T-cell (primary cell): ENCODE measurements around the gene VPS37D. TPM values are rescaled to one million over a fixed set of nuclear protein-coding genes. Genes with fewer than 3 reads are reported as not detected.
"Not testable (repeated sequence)": the region's sequence is repeated elsewhere in the genome, so short reads cannot be mapped to it uniquely, and the experiment has no call there.

Experiments used
- ATAC-seq, 4 experiments: fragments of 200-7000 bp in 3 of 4; fragments of 150-1000 bp in 1 of 4; cut with Tn5 transposase; replicated peaks in 1 of 4; 1 replicate in 3 of 4; 2 replicates in 1 of 4; pipeline ENCODE4 v1.10.0; 2021; ENCODE audit warnings: moderate library complexity in 3 of 4, mild to moderate bottlenecking in 2 of 4, moderate number of reproducible peaks in 1 of 4
- CTCF ChIA-PET, 2 donors: fragments of 300-600 bp; sonication (Branson Sonifier 250); formaldehyde crosslinking; loops; one replicate each; lab custom pipeline; 2022; ENCODE audit warnings: antibody characterized with exemption in 2 of 2; lab: Charles Lee
- POLR2A ChIA-PET, 2 donors: fragments of 300-600 bp; sonication (Branson Sonifier 250); formaldehyde crosslinking; loops; one replicate each; lab custom pipeline; 2022; ENCODE audit warnings: antibody characterized with exemption in 2 of 2; lab: Charles Lee
- DNase-seq, 35 experiments: peaks; one replicate each; pipeline versions ENCODE4 v3.0.0 to v3.0.0-alpha.2; 2013 to 2023
- H3K27ac ChIP-seq: one replicate; pipeline ENCODE4 v1.5.1; 2013; ENCODE audit warnings: low read length
- H3K27me3 ChIP-seq, 2 experiments: replicated peaks in 1 of 2; 1 replicate in 1 of 2; 2 replicates in 1 of 2; pipeline versions ENCODE4 v1.6.1 to v1.7.0; 2013; ENCODE audit warnings: low read length in 1 of 2, mixed read lengths in 1 of 2; ENCODE audit not compliant: control insufficient read depth in 2 of 2, insufficient read depth in 2 of 2; ENCODE audit errors: extremely low read depth in 1 of 2
- H3K36me3 ChIP-seq, 2 donors: 1 replicate in 1 of 2; 2 replicates in 1 of 2; pipeline versions ENCODE4 v1.6.1 to v1.7.0; 2013; ENCODE audit warnings: low read length in 1 of 2; ENCODE audit not compliant: control insufficient read depth in 2 of 2, insufficient read depth in 1 of 2; ENCODE audit errors: extremely low read depth in 1 of 2
- H3K4me1 ChIP-seq, 2 experiments: 1 replicate in 1 of 2; 2 replicates in 1 of 2; pipeline versions ENCODE4 v1.6.1 to v1.7.0; 2013; ENCODE audit warnings: low read length in 2 of 2, mixed read lengths in 1 of 2; ENCODE audit not compliant: insufficient read depth in 2 of 2, control insufficient read depth in 1 of 2; ENCODE audit errors: extremely low read depth in 1 of 2
- H3K4me3 ChIP-seq, 2 donors: 1 replicate in 1 of 2; 2 replicates in 1 of 2; pipeline versions ENCODE4 v1.5.1 to v1.7.0; 2013; ENCODE audit warnings: mild to moderate bottlenecking in 2 of 2, low read length in 1 of 2, moderate library complexity in 1 of 2; ENCODE audit not compliant: control insufficient read depth in 1 of 2; ENCODE audit errors: extremely low read depth in 1 of 2
- H3K9me3 ChIP-seq: 2 replicates; pipeline ENCODE4 v1.7.0; 2013
- H3K27ac Mint-ChIP-seq, 2 donors: one replicate each; pipeline ENCODE4 v1.8.0; 2020 to 2021; ENCODE audit warnings: mild to moderate bottlenecking in 2 of 2, mixed read lengths in 2 of 2
- H3K27me3 Mint-ChIP-seq, 2 donors: one replicate each; pipeline ENCODE4 v1.8.0; 2021 to 2022; ENCODE audit warnings: mixed read lengths in 2 of 2
- H3K36me3 Mint-ChIP-seq: one replicate; pipeline ENCODE4 v1.8.0; 2021; ENCODE audit warnings: mixed read lengths
- H3K4me1 Mint-ChIP-seq, 3 donors: one replicate each; pipeline ENCODE4 v1.8.0; 2020 to 2022; ENCODE audit warnings: mixed read lengths in 3 of 3, mild to moderate bottlenecking in 1 of 3
- H3K4me3 Mint-ChIP-seq, 3 donors: one replicate each; pipeline ENCODE4 v1.8.0; 2020 to 2022; ENCODE audit warnings: mild to moderate bottlenecking in 3 of 3, mixed read lengths in 3 of 3, moderate library complexity in 3 of 3
- H3K9me3 Mint-ChIP-seq, 3 donors: one replicate each; pipeline ENCODE4 v1.8.0; 2020 to 2022; ENCODE audit warnings: mixed read lengths in 3 of 3
- WGBS: methylation state at CpG from one replicate; pipeline ENCODE4 v1.1.5; 2013; ENCODE audit warnings: missing lambda C conversion rate; ENCODE audit not compliant: insufficient coverage; 5-methylcytosine and 5-hydroxymethylcytosine counted together
- total RNA-seq, 35 experiments: library from RNA in 6 of 35; stranded (reverse) in 6 of 35; fragments of 120-200 nt in 1 of 35; gene quantifications; one replicate each; pipeline versions ENCODE4 v1.2.1 to v1.2.4 and lab custom pipeline; 2013 to 2026

The VPS37D gene
- total RNA-seq, 5 donors from 2014 or later (not counting 1 experiment from before 2014, with no cell fraction given) = 0.36 to 1.1 (median 0.57) TPM

- peaks cover 14 to 42% of the 10 kb centered on the region in 2 experiments for H3K4me1 ChIP-seq
- peaks cover 5 to 33% of the 10 kb centered on the region in 2 experiments for H3K27me3 ChIP-seq
- H3K36me3 Mint-ChIP-seq, H3K4me3 ChIP-seq, H3K27ac ChIP-seq, ATAC-seq, H3K27me3 Mint-ChIP-seq, H3K36me3 ChIP-seq, DNase-seq, H3K27ac Mint-ChIP-seq, H3K9me3 Mint-ChIP-seq, H3K9me3 ChIP-seq: not testable (repeated sequence)
- CTCF ChIA-PET = interaction anchor here (0.7 to 0.9 kb wide), 2 partner anchors 114 to 137 kb away, joined by 5 to 9 read pairs; no protein-coding TSS in a partner anchor
- H3K4me3 Mint-ChIP-seq = peak overlapping the region; percentile 74 to 87 (median 82)
- H3K4me1 Mint-ChIP-seq = peaks cover 25 to 33% (median 26%) of the 10 kb centered on the region in 3 donors
- POLR2A ChIA-PET = interaction anchor here in 1 of 2 donors (0.6 kb wide), 1 partner anchor 77 kb away, joined by 5 read pairs; no protein-coding TSS in a partner anchor
- 100% methylated on average over 5 of the region's 9 CpGs for WGBS
These were observed 52.8 kb downstream of the VPS37D start for GRCh38 chr7:73720443-73720842.

- CTCF ChIA-PET = interaction anchor here (0.5 to 0.7 kb wide), 2 partner anchors 81 to 136 kb away, joined by 3 to 9 read pairs; no protein-coding TSS in a partner anchor
- ATAC-seq = no peak
- H3K4me3 Mint-ChIP-seq = peak overlapping the region in 2 of 3 donors; percentile 51 to 87
These were observed 53.8 kb downstream of the VPS37D start for GRCh38 chr7:73721377-73721817.

More at GRCh38 chr7:73721377-73721817, 53.8 kb downstream of the VPS37D start:
- Mint-ChIP-seq H3K36me3 (no peaks in the 10 kb centered on the region), H3K4me1 (peaks cover 22 to 25% (median 24%) of the 10 kb centered on the region in 3 donors), H3K9me3 (no peaks in the 10 kb centered on the region), H3K27me3 (peaks cover 4 to 5% of the 10 kb centered on the region in 2 donors), H3K27ac (peak overlapping the region in 1 of 2 donors; percentile 3)
- POLR2A ChIA-PET = no interaction called here
- WGBS = 84% methylated on average over 3 of the region's 3 CpGs
- DNase-seq = no peak
- no peak overlapping the region for H3K27ac ChIP-seq
- H3K4me1 ChIP-seq = peaks cover 14 to 40% of the 10 kb centered on the region in 2 experiments
- peaks cover 5 to 33% of the 10 kb centered on the region in 2 experiments for H3K27me3 ChIP-seq
- H3K36me3 ChIP-seq = no peaks in the 10 kb centered on the region
- no peaks in the 10 kb centered on the region for H3K9me3 ChIP-seq
- no peak overlapping the region for H3K4me3 ChIP-seq

Other genes with a start within 250 kb of the VPS37D start
- gene FZD9, start 234.1 kb upstream of the VPS37D start, total RNA-seq = under 1 TPM in 4 of 5 donors, not detected in 1; 0.20 to 0.55 (median 0.28) TPM
- 10 to 100 TPM; 57.1 to 64.5 (median 63.0) TPM for gene BAZ1B, start 145.5 kb upstream of the VPS37D start, total RNA-seq
- gene BCL7B, start 110.1 kb upstream of the VPS37D start, total RNA-seq = 100 to 1,000 TPM in 2 of 5 donors, 10 to 100 TPM in 3; 56.3 to 106 (median 63.8) TPM
- 10 to 100 TPM; 14.8 to 38.5 (median 31.6) TPM for gene TBL2, start 89.3 kb upstream of the VPS37D start, total RNA-seq
- under 1 TPM in 3 of 5 donors, not detected in 2; 0.30 to 0.95 (median 0.58) TPM for gene MLXIPL, start 43.3 kb upstream of the VPS37D start, total RNA-seq
- 10 to 100 TPM in 4 of 5 donors, 1 to 10 TPM in 1; 9.1 to 16.4 (median 14.7) TPM for gene DNAJC30, start 15.6 kb downstream of the VPS37D start, total RNA-seq
- gene BUD23, start 15.8 kb downstream of the VPS37D start, total RNA-seq = 10 to 100 TPM; 66.9 to 90.0 (median 71.2) TPM
- gene STX1A, start 51.8 kb downstream of the VPS37D start, total RNA-seq = 10 to 100 TPM in 4 of 5 donors, 1 to 10 TPM in 1; 7.7 to 18.1 (median 13.0) TPM
- 10 to 100 TPM; 14.5 to 24.3 (median 18.8) TPM for gene ABHD11, start 71.0 kb downstream of the VPS37D start, total RNA-seq
- under 1 TPM in 2 of 5 donors, not detected in 3; 0.26 to 0.50 TPM for gene CLDN3, start 102.4 kb downstream of the VPS37D start, total RNA-seq
- 1 to 10 TPM in 1 of 5 donors, under 1 TPM in 2, not detected in 2; 0.53 to 1.3 (median 0.79) TPM for gene CLDN4, start 163.2 kb downstream of the VPS37D start, total RNA-seq
- gene METTL27, start 174.7 kb downstream of the VPS37D start, total RNA-seq = 1 to 10 TPM in 4 of 5 donors, under 1 TPM in 1; 0.45 to 7.2 (median 1.8) TPM
- not detected for gene TMEM270, start 193.3 kb downstream of the VPS37D start, total RNA-seq